ENCODE results near the gene DPP10.

DPP10 gene

DNA sequence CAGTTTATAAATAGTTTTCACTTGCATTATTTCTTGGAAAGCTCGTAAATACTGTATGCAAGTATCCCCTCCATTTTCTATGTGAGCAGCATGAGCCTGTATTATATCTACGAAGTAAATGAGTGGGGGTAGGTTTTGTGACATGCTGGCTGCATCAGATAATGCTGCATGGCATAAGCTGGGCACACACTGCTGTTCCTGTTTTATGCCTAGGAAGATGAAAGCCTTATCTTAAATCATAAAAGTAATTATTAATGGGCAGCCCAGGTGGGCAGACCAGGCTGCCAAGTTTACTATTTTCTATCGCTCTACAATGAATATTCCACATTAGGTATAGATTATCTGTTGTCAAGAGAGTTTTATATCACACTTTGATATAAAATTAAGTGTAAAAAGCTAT lies 854.6 kb downstream of the DPP10 start:
- Histone ChIP-seq H4K91ac (ENCODE audit: low read depth, low read length, poor library complexity) (no peak overlapping the region), H3K23ac (ENCODE audit: low read depth, low read length, poor library complexity) (no peak overlapping the region), H3K9me3 (replicated peaks in 1 of 2; ENCODE audit: control insufficient read depth in 2 of 2, insufficient read depth in 1 of 2, low read depth in 1 of 2, low read length in 2 of 2) (no peaks in the 10 kb centered on the region), H3K4me1 (ENCODE audit: control insufficient read depth in 2 of 2, insufficient read depth in 1 of 2, low read depth in 1 of 2, low read length in 2 of 2) (peaks cover 6 to 8% of the 10 kb centered on the region in 2 donors), H2AK5ac (ENCODE audit: low read depth, low read length) (no peak overlapping the region), H3K14ac (ENCODE audit: low read length) (no peak overlapping the region), H3K4ac (ENCODE audit: low read length) (no peak overlapping the region), H2BK15ac (ENCODE audit: low read length) (no peak overlapping the region), H2BK120ac (ENCODE audit: low read depth, low read length) (no peak overlapping the region), H3K79me1 (ENCODE audit: low read depth, low read length) (no peaks in the 10 kb centered on the region), H3K9ac (ENCODE audit: low read depth, low read length, poor library complexity) (no peak overlapping the region), H3K18ac (ENCODE audit: low read length) (no peak overlapping the region), H2BK12ac (ENCODE audit: low read length) (no peak overlapping the region), H4K8ac (ENCODE audit: low read depth, low read length) (no peak overlapping the region), H3K4me3 (ENCODE audit: low read length in 2 of 2) (no peak overlapping the region), H3K27ac (replicated peaks; ENCODE audit: low read length) (no peak overlapping the region), H3K27me3 (ENCODE audit: control insufficient read depth in 3 of 3, insufficient read depth in 3 of 3, low read depth in 1 of 3, low read length in 3 of 3) (no peaks in the 10 kb centered on the region), H3K36me3 (replicated peaks in 1 of 2; ENCODE audit: control insufficient read depth in 2 of 2, insufficient read depth in 2 of 2, low read length in 2 of 2) (no peaks in the 10 kb centered on the region), H2AFZ (ENCODE audit: low read length) (no peak overlapping the region), H3K4me2 (ENCODE audit: insufficient read depth, low read length, poor library complexity, severe bottlenecking) (no peak overlapping the region), H2BK5ac (ENCODE audit: low read length) (no peak overlapping the region)
- WGBS, 2 donors (ENCODE audit: extremely low coverage in 2 of 2, insufficient read length in 2 of 2, insufficient replicate concordance in 1 of 2): no CpG with 5 or more reads among the region's 3 CpGs
- no peak for DNase-seq (ENCODE audit: low spot score)

DNA sequence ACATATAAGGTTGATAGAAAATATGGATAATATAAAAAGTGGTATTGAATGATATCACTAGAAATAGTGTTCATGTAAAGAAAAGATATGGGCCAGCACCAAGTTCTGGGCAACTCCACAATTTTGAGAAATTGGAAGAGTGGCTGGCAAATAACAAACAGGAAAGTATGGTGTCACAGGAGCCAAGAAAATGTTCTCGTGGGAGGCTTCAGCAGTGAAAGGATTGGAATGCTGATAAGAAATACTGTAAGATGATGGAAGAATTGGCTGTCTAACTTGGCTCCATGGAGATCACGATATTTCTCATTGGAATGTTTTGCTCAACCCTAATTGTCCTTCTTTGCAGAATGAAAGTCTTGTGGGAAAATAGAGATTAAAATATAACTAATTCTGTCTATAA lies 856.8 kb downstream of the DPP10 start:
- Histone ChIP-seq H3K79me1 (ENCODE audit: low read depth, low read length) (no peaks in the 10 kb centered on the region), H3K4ac (ENCODE audit: low read length) (no peak overlapping the region), H2BK5ac (ENCODE audit: low read length) (no peak overlapping the region), H2AK5ac (ENCODE audit: low read depth, low read length) (no peak overlapping the region), H3K9ac (ENCODE audit: low read depth, low read length, poor library complexity) (no peak overlapping the region), H3K23ac (ENCODE audit: low read depth, low read length, poor library complexity) (no peak overlapping the region), H3K4me3 (ENCODE audit: low read length in 2 of 2) (no peak overlapping the region), H2AFZ (ENCODE audit: low read length) (no peak overlapping the region), H3K9me3 (replicated peaks in 1 of 2; ENCODE audit: control insufficient read depth in 2 of 2, insufficient read depth in 1 of 2, low read depth in 1 of 2, low read length in 2 of 2) (no peaks in the 10 kb centered on the region), H3K14ac (ENCODE audit: low read length) (no peak overlapping the region), H3K18ac (ENCODE audit: low read length) (no peak overlapping the region), H3K27me3 (ENCODE audit: control insufficient read depth in 3 of 3, insufficient read depth in 3 of 3, low read depth in 1 of 3, low read length in 3 of 3) (no peaks in the 10 kb centered on the region), H4K8ac (ENCODE audit: low read depth, low read length) (no peak overlapping the region), H2BK120ac (ENCODE audit: low read depth, low read length) (no peak overlapping the region), H2BK15ac (ENCODE audit: low read length) (no peak overlapping the region), H3K27ac (replicated peaks; ENCODE audit: low read length) (no peak overlapping the region), H3K4me1 (ENCODE audit: control insufficient read depth in 2 of 2, insufficient read depth in 1 of 2, low read depth in 1 of 2, low read length in 2 of 2) (peaks cover 2 to 8% of the 10 kb centered on the region in 2 donors), H3K36me3 (replicated peaks in 1 of 2; ENCODE audit: control insufficient read depth in 2 of 2, insufficient read depth in 2 of 2, low read length in 2 of 2) (no peaks in the 10 kb centered on the region), H3K4me2 (ENCODE audit: insufficient read depth, low read length, poor library complexity, severe bottlenecking) (no peak overlapping the region), H2BK12ac (ENCODE audit: low read length) (no peak overlapping the region), H4K91ac (ENCODE audit: low read depth, low read length, poor library complexity) (no peak overlapping the region)
- no CpG with 5 or more reads among the region's 2 CpGs for WGBS, 2 donors (ENCODE audit: extremely low coverage in 2 of 2, insufficient read length in 2 of 2, insufficient replicate concordance in 1 of 2)
- DNase-seq (ENCODE audit: low spot score): no peak

- no peak overlapping the region for H3K4me2 ChIP-seq (ENCODE audit: insufficient read depth, low read length, poor library complexity, severe bottlenecking)
- no peak overlapping the region for H2BK15ac ChIP-seq (ENCODE audit: low read length)
- no peak overlapping the region for H3K23ac ChIP-seq (ENCODE audit: low read depth, low read length, poor library complexity)
- no peak overlapping the region for H3K27ac ChIP-seq (replicated peaks; ENCODE audit: low read length)
- no peak overlapping the region for H3K18ac ChIP-seq (ENCODE audit: low read length)
- no peaks in the 10 kb centered on the region for H3K79me1 ChIP-seq (ENCODE audit: low read depth, low read length)
- no peak overlapping the region for H3K4me3 ChIP-seq (ENCODE audit: low read length in 2 of 2)
- H3K4me1 ChIP-seq (ENCODE audit: control insufficient read depth in 2 of 2, insufficient read depth in 1 of 2, low read depth in 1 of 2, low read length in 2 of 2): no peaks in the 10 kb centered on the region
- DNase-seq (ENCODE audit: low spot score): no peak
- no peak overlapping the region for H3K14ac ChIP-seq (ENCODE audit: low read length)
- H4K91ac ChIP-seq (ENCODE audit: low read depth, low read length, poor library complexity): no peak overlapping the region
- no CpG with 5 or more reads among the region's 1 CpG for WGBS, 2 donors (ENCODE audit: extremely low coverage in 2 of 2, insufficient read length in 2 of 2, insufficient replicate concordance in 1 of 2)
- no peak overlapping the region for H2BK120ac ChIP-seq (ENCODE audit: low read depth, low read length)
- H3K27me3 ChIP-seq (ENCODE audit: control insufficient read depth in 3 of 3, insufficient read depth in 3 of 3, low read depth in 1 of 3, low read length in 3 of 3): no peaks in the 10 kb centered on the region
- no peak overlapping the region for H2AK5ac ChIP-seq (ENCODE audit: low read depth, low read length)
- H3K4ac ChIP-seq (ENCODE audit: low read length): no peak overlapping the region
- no peak overlapping the region for H3K9ac ChIP-seq (ENCODE audit: low read depth, low read length, poor library complexity)
- no peaks in the 10 kb centered on the region for H3K9me3 ChIP-seq (replicated peaks in 1 of 2; ENCODE audit: control insufficient read depth in 2 of 2, insufficient read depth in 1 of 2, low read depth in 1 of 2, low read length in 2 of 2)
- no peaks in the 10 kb centered on the region for H3K36me3 ChIP-seq (replicated peaks in 1 of 2; ENCODE audit: control insufficient read depth in 2 of 2, insufficient read depth in 2 of 2, low read length in 2 of 2)
- H2BK12ac ChIP-seq (ENCODE audit: low read length): no peak overlapping the region
- H2BK5ac ChIP-seq (ENCODE audit: low read length): no peak overlapping the region
- no peak overlapping the region for H4K8ac ChIP-seq (ENCODE audit: low read depth, low read length)
- H2AFZ ChIP-seq (ENCODE audit: low read length): no peak overlapping the region
These were observed 863.3 kb downstream of the DPP10 start for GRCh38 chr2:115305712-115306111.

DNA sequence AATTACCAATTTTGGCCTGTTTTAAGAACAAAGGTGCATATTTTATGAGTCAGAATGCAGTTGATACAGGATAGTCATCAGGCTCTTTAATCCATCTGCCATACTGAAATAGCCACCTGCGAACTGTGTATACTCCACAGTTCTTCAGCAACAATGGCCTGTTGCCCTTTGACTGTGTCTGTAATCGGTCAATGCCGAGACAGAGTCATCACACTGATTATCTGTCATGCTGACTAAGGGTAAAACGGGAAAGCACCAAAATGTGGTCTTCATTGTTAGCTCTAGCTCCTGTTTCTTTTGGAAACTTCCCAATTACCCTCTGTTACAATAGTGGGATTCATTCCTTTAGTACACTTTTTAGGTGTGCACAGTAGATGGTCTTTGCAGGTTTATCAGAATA lies 871.7 kb downstream of the DPP10 start:
- Histone ChIP-seq H4K8ac (ENCODE audit: low read depth, low read length) (no peak overlapping the region), H3K27ac (replicated peaks; ENCODE audit: low read length) (no peak overlapping the region), H2AK5ac (ENCODE audit: low read depth, low read length) (no peak overlapping the region), H3K14ac (ENCODE audit: low read length) (no peak overlapping the region), H2AFZ (ENCODE audit: low read length) (no peak overlapping the region), H3K4me3 (ENCODE audit: low read length in 2 of 2) (no peak overlapping the region), H3K4ac (ENCODE audit: low read length) (no peak overlapping the region), H2BK120ac (ENCODE audit: low read depth, low read length) (no peak overlapping the region), H3K9ac (ENCODE audit: low read depth, low read length, poor library complexity) (no peak overlapping the region), H3K36me3 (replicated peaks in 1 of 2; ENCODE audit: control insufficient read depth in 2 of 2, insufficient read depth in 2 of 2, low read length in 2 of 2) (no peaks in the 10 kb centered on the region), H3K23ac (ENCODE audit: low read depth, low read length, poor library complexity) (no peak overlapping the region), H3K4me2 (ENCODE audit: insufficient read depth, low read length, poor library complexity, severe bottlenecking) (no peak overlapping the region), H2BK15ac (ENCODE audit: low read length) (no peak overlapping the region), H4K91ac (ENCODE audit: low read depth, low read length, poor library complexity) (no peak overlapping the region), H3K4me1 (ENCODE audit: control insufficient read depth in 2 of 2, insufficient read depth in 1 of 2, low read depth in 1 of 2, low read length in 2 of 2) (peaks cover 0 to 1% of the 10 kb centered on the region in 2 donors), H3K9me3 (replicated peaks in 1 of 2; ENCODE audit: control insufficient read depth in 2 of 2, insufficient read depth in 1 of 2, low read depth in 1 of 2, low read length in 2 of 2) (peaks cover 0 to 3% of the 10 kb centered on the region in 2 donors), H2BK12ac (ENCODE audit: low read length) (no peak overlapping the region), H3K79me1 (ENCODE audit: low read depth, low read length) (no peaks in the 10 kb centered on the region), H2BK5ac (ENCODE audit: low read length) (no peak overlapping the region), H3K27me3 (ENCODE audit: control insufficient read depth in 3 of 3, insufficient read depth in 3 of 3, low read depth in 1 of 3, low read length in 3 of 3) (no peaks in the 10 kb centered on the region), H3K18ac (ENCODE audit: low read length) (no peak overlapping the region)
- DNase-seq (ENCODE audit: low spot score): no peak
- WGBS, 2 donors (ENCODE audit: extremely low coverage in 2 of 2, insufficient read length in 2 of 2, insufficient replicate concordance in 1 of 2): no CpG with 5 or more reads among the region's 4 CpGs
